HG03460 (cell line): ENCODE results near the gene KTI12.
"Not testable (repeated sequence)": the region's sequence is repeated elsewhere in the genome, so short reads cannot be mapped to it uniquely, and the experiment has no call there.

Source experiments
- ATAC-seq: cut with Tn5 transposase; IDR thresholded peaks from one replicate; pipeline ENCODE4 v1.9.1; 2021; ENCODE audit not compliant: unreplicated experiment

Gene KTI12

DNA sequence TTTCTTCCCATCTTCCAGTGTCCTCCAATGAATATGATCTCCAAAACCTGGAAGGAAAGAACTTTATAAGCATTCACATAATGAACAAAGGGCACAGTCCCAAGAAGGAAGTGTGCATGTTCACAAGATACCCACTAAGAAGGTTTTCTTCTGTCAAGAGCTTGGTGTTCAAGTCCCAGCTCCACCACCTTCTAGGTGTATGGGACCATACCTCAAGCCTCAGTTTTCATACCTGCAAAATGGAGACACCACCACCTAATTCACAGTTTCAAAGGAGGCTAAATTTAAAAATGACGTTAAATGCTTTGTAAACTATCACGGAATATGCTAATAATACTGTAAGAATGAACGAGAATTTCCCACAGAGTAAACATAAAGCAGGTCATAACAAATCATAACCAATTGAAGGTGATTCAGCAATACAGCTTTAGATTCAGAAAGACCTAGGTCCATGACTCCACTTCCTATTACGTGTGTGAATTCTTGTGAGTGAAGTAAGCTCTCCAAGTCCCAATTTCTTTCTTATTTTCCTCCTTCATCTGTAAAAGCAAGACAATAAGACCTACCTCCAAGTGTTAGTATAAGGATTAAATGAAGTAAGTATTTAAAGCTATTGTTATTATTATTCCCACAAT is 8.1 kb upstream of the KTI12 start:
- ATAC-seq, result no peak

DNA sequence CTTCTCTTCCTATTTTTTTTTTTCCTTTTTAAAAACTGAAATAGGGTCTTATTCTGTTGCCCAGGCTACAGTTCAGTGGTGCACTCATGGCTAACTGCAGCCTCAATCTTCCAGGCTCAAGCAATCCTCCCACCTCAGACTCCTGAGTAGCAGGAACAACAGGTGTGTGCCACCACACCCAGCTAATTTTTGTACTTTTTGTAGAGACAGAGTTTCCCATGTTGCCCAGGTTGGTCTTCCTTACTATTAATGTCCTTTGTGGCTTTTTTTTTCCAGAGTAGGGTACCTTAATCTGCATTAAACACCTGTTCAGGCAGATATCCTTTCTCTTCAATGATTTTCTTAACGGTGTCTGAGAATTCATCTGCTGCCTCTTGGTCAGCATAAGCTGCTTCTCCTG is 4.3 kb upstream of the KTI12 start:
- no peak for ATAC-seq

DNA sequence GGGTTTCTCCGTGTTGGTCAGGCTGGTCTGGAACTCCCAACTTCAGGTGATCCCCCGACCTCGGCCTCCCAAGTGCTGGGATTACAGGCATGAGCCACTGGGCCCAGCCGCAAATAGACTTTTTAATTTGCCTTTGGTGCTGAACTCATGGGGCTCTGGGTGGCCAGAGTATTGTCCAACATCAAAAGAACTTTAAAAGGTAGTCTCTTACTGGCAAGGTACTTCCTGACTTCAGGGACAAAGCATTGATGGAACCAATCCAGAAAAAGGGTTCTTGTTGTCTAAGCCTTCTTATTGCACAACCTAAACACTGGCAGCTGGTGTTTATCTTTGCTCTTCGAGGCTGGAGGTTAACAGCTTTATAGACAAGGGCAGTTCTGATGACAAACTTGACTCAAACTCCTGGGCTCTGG is 3.8 kb upstream of the KTI12 start:
- ATAC-seq, result no peak

DNA sequence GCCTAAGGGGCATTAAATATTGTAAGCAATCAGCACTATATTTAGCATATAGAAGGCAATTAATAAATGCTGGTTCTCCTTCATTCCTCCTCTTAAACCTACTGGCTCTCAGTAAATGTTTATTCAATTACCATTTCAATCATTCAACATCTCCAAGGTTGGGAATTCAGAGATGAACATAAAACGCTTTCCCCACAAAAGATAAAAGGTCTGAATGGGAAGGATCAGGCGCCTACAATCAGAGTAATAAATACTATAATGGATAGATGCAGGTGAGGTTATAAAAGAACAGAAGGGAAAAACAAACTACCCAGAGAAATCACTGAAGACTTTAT is 407 bp upstream of the KTI12 start:
- ATAC-seq, result no peak

DNA sequence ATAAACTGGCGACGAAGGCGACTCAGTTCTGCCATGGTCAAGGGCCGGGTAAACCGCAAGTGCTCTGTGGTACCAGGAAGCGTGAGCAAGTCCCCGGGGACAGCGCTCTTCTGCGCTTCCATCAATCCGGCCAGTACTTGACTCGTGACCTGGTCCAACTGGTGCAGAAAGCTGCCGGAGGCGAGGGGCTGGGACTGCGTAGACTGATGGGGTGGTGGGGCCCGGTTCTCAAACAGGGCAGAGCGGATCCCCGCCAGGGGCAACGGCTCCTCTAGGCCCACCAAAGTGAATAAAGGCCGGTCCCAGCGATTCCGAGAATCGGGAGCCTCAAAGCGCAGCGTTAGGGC is 852 bp downstream of the KTI12 start:
- peak; percentile 40 for ATAC-seq

DNA sequence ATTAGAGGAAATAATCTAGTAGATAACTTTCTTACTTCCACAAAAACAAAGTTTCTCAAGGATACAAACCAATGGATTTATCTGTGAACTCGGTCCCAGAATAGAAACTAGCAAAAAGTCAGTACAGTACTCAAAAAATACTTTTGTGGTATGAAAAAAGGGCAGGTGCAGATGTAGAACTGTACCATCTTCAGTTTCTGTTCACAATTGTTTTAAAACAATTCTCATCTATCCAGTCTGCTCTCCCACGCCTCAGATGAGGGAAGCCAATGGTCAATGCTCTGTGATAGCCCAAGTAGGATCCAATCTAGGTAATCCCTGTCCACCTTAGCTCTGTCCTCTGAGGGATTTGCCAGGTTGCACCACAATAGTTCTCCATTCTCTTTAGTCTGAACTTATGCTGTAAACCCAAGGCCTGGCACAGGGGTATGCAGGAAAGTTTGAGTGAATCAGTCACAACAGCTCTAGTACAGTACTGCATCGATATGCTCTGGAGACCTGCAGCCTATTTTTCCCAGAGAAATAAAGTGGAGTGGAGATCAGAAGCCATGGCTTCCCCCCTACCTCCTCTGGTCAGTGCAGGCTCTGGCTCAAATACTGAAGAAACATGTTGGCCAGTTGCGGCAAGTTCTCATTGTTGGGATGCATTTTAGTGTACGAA is 1.4 kb downstream of the KTI12 start:
- ATAC-seq, result peak; percentile 17

DNA sequence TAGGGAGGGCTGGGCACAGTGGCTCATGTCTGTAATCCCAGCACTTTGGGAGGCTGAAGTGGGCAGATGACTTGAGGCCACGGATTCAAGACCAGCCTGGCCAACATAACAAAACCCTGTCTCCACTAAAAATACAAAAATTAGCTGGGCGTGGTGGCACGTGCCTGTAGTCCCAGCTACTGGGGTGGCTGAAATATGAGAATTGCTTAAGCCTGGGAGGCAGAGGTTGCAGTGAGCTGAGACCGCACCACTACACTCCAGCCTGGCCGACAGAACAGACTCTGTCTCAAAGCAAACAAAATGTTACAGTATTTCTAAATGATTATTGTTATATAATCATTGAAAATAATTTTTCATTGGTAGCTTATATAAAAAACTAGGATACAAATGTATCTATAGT is 4.8 kb downstream of the KTI12 start:
- ATAC-seq, result not testable (repeated sequence)

DNA sequence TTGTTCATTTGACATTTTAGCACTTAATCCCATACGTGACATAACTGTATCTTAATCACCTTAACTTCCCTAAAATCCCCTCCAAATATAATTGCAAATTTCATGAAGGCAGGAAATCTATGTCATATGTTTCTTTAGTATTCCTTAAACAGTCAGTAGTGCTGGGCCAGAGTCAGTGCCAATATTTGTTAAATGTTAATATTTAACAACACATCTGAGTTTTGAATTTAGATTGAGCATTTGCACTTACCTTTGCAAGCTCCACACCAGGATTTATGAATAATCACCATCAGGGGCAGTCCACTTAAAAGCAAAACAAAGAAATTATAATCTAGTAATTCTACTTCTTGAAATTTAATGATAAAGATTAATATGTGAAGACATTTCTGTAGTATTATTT is 5.3 kb downstream of the KTI12 start:
- no peak for ATAC-seq

DNA sequence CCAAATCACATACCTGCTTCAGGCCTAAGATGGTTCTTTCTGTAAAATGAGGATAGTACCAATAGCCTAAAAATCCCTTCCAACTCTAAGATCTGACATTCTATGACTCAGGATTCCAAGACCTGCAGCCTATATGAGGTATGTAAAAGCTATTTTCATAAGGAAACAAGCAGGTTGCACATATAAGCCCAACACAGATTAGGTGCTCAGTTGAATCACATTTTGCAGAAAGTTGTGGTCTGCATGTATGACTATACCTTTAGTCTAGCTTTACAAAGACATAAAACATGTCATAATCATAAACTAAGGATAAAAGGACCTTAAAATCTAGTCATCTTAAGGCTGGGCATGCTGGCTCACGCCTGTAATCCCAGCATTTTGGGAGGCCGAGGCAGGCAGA is 7.3 kb downstream of the KTI12 start:
- ATAC-seq, result no peak

DNA sequence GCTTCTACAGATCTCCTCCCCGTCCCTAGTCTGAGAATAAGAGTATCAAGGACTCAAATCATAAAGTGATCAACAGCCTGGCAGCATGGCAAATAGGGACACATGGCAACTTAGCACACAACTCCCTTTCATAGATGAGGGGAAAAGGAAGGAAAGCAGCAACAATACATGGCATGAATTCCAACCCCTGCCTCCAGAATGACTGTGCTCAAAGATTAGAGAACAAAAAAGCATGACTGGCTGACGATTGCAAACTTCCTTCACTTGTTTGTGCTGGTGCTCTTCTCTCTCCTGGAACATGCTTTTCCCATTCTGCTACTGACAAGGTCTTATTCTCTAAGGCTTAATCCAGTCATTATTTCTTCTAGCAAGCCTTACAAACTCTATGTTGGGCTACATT is 11.5 kb downstream of the KTI12 start:
- no peak for ATAC-seq

DNA sequence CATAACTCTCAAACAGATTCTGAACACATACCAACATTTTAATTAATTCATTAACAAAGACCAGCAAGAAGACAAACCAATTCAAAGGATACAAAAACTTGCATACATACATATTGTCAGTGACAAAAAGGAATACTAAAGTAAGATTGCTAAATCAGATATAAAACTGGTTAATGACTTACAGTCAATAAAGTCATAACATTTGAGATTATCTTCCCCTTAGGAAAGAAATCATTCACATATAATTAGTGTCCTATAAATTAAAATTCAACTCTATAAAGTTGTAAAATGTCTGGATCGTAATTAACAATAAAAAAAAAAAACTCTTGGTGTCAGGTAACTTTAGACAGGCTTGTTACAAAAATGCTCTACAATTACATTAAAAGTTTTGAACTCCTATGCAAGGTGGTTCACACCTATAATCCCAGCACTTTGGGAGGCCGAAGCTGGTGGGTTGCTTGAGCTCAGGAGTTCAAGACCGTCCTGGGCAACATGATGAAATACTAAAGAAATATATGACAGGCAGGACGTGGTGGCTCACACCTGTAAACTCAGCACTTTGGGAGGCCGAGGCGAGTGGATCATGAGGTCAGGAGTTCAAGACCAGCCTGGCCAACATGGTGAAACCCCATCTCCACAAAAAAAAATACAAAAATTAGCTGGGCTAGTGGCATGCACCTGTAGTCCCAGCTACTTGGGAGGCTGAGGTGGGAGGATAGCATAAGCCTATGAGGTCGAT is 25.4 kb downstream of the KTI12 start:
- ATAC-seq, result no peak

DNA sequence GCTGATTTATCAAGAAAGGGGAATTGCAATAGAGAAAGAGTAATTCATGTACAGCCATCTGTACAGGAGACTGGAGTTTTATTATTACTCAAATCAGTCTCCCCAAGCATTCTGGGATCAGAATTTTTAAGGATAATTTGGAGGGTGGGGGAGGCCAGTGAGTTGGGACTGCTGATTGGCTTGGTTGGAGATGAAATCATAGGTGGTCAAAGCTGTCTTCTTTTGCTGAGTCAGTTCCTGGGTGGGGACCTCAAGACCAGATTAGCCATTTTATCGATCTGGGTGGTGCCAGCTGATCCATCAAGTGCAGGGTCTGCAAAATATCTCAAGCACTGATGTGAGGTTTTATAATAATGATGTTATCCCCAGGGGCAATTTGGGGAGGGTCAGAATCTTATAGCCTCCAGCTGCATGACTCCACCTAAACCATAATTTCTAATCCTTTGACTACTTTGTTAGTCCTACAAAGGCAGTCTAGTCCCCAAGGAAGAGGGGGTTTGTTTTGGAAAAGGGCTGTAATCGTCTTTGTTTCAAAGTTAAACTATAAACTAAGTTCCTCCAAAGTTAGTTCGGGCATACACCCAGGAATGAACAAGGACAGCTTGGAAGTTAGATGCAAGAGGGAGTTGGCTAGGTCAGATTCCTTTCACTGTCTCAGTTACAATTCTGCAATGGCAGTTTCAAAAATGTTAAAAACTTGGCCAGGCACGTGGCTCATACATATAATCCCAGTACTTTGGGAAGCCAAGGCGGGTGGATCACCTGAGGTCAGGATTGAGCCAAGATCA is 26.2 kb downstream of the KTI12 start:
- ATAC-seq, result no peak

DNA sequence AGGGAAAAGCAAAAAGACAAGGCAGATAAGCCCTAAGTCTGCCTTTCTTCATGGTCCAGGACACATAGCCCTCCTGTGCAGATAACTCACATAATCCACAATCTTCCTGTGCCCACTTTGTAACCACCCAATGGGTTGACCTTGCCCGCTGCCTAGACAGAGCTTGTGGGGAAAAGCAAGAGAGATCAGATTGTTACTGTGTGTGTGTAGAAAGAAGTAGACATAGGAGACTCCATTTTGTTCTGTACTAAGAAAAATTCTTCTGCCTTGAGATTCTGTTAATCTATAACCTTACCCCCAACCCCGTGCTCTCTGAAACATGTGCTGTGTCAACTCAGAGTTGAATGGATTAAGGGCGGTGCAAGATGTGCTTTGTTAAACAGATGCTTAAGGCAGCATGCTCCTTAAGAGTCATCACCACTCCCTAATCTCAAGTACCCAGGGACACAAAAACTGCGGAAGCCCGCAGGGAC is 27.5 kb downstream of the KTI12 start:
- ATAC-seq, result not testable (repeated sequence)

DNA sequence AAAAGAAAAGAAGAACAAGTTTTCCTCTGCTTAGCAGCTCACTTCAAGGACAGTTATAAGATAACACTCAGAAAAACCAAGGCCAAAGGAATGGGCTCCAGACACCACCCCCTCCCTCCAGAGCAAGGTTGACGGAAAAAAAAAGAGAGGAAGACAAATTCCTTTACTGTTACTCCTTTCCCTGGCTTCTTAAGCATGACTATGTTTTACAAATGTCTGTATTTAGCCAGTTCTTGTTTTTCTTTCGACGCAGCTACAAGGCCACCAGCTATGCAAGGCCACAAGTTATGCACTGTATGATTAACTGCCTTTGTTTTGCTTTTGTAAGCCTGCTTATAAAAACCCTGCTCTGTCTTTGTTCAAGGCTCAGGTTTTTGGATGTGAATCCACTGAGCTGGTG is 28.1 kb downstream of the KTI12 start:
- not testable (repeated sequence) for ATAC-seq

DNA sequence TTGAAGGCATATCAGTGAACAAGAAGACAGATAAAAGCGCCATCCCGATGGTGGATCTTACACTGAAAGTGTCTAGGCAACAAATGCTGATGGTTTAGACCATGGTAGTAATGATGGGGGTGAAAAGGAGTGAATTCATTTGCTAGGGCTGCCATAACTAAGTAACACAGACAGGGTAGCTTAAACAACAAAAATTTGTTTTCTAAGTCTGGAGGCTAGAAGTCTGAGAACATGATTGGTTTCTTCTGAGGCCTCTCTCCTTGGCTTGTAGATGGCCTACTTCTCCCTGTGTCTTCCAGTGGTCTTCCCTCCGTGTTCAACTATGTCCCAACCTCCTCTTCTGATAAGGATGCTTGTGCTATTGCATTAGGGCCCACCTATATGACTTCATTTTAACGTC is 29.7 kb downstream of the KTI12 start:
- ATAC-seq, result no peak

DNA sequence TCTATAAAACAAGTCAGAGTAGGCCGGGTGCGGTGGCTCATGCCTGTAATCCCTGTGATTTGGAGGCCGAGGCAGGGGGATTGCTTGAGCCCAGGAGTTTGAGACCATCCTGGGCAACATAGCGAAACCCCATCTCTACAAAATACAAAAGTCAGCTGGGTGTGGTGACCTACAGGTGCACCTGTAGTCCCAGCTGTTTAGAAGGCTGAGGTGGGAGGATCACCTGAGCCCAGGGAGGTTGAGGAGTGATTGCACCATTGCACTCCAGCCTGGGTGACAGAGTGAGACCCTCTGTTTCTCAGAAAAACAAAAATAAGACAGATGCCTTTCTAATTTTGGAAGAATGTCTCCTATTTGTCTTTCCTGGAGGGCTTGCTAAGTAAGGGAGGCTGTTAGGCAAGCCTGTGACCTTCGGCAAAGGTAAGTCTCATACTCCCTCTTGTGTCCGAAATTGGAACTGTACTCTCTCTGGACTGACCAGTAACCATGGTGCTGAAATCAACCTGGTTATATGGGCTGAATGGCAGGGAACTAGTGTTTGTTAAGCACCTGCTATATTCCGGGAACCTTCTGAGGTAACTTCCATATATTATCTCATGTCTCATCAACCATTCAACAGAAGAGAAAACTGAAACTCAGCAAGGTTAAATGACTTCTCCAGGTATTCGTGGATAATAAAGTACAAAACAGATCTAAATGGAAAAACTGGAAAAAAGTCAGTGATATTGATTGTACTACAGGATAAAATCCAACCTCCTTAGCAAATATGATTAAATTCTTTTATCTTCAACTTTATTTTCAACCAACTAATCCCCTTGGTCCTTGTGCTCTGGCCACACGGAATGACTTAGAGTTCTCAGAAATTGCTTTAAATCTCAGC is 31.3 kb downstream of the KTI12 start:
- ATAC-seq, result no peak

DNA sequence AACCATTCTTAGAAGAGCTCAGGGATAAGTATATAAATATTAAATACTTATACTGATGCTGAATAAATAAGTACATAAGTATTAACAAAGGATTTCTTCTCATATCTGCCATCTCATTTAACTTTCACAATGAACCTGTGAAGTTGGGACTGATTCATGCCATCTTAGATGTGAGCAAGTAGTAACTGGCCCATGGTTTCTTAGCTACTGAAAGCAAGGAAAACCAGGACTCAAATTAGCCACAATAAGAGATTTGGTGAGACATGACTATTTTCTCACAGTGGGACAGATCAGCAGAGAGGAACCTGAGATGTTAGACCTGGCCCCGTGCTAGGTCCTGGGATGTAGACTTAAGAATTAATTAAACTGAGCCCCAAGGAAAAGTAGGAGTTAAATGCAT is 34.9 kb downstream of the KTI12 start:
- ATAC-seq, result no peak

DNA sequence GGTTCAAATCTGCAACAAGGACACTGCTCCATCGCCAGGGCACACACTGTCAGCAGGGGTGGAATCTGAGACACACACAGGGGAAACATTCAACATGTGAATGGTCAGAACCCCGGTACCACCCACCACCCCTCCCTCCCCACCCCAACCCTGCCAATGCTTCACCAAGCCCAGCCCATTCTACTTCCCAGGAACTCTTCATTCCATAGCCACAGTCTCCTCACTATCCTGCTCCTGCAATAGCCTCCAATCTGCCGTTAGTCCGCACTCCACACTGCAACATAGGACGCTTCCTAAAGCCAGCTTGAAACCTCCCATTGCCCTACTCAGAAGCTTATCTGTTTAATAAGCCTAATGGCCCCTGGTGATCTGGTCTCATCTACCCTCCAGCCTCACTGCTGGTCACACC is 35.6 kb downstream of the KTI12 start:
- no peak for ATAC-seq

DNA sequence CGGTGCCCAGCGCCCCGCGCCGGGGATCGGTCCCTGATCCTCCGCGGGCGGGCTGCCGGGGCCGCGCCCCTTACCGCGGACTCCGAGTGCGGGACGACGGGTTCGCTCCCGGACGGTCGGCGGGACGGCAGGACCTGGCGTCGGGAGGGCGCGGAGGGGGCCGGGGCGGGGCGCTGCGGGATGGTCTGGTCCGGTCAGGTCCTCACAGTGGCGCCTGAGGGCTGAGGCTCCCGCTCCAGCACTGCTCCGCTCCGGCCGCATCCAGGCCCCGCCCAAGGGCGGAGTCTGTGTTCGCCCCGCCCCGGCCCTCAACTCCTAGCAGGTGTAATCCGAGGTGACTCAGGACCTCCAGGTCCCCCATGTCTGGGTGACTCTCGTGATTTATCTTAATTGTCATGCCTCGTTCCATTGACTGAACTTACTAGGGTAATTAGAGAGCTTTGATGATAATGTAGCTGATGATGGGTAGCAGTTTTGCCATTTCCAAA is 43.1 kb downstream of the KTI12 start, which contains the start of gene RAB3B:
RAB3B (minus strand) TSS at position 223 of the 488 bp plus-strand sequence. CDS start 13,583 bp downstream, outside the sequence.
- ATAC-seq, result peak; percentile 68
